ENCODE measurements around the gene CDH23. TPM values are rescaled to one million over a fixed set of nuclear protein-coding genes. Genes with fewer than 3 reads are reported as not detected.

The CDH23 gene
- total and polyA plus RNA-seq, 10 of the 15 experiments (the other 5 are each of a cell fraction or from before 2014, with no cell fraction given), result 0.09 to 0.40 (median 0.15) TPM; not detected in 1

GRCh38 chr10:71683301-71683700, 286.6 kb downstream of the CDH23 start:
- no peaks in the 10 kb centered on the region for H3K36me3 ChIP-seq (ENCODE audit: control insufficient read depth in 2 of 2, insufficient read depth in 2 of 2, low read length in 1 of 2)
- RAD21 ChIA-PET (ENCODE audit: unreplicated experiment), result no interaction called here
- 38% methylated on average over 7 of the region's 7 CpGs for WGBS (ENCODE audit: insufficient coverage, insufficient replicate concordance, low lambda C conversion rate, missing lambda C conversion rate)
- H3K27me3 ChIP-seq (replicated peaks in 1 of 2; ENCODE audit: control insufficient read depth in 2 of 2, insufficient read depth in 2 of 2, low read length in 1 of 2), result no peaks in the 10 kb centered on the region
- in situ Hi-C loops (cut with MboI), result no loop called here
- no peak overlapping the region for H3K27ac ChIP-seq (ENCODE audit: control insufficient read depth, insufficient read depth)
- 0 out of 2 replicates have a peak, but pooled peaks cover 7% of the 10 kb centered on the region for H3K4me1 ChIP-seq (ENCODE audit: control insufficient read depth, insufficient read depth, low read length)
- H4K20me1 ChIP-seq (ENCODE audit: control insufficient read depth, insufficient read depth), result no peaks in the 10 kb centered on the region
- H3K4me3 ChIP-seq, result no peak overlapping the region
- CTCF ChIA-PET, result interaction anchor here (0.7 to 1.6 kb wide), 3 partner anchors 10 to 159 kb away, joined by 3 read pairs; no protein-coding TSS in a partner anchor
- peaks cover 2% of the 10 kb centered on the region; the same call in 1 of the 3 replicates for H3K9me3 ChIP-seq (replicated peaks; ENCODE audit: control insufficient read depth, insufficient read depth, low read length)
- no peak overlapping the region for H2AFZ ChIP-seq (ENCODE audit: control insufficient read depth, low read depth, low read length)
- SMC1A ChIA-PET (ENCODE audit: uncharacterized antibody, unreplicated experiment), result interaction anchor here (0.9 kb wide), 1 partner anchor 9 kb away, joined by 3 read pairs; no protein-coding TSS in a partner anchor
- ATAC-seq (no peak), FAIRE-seq (no peak), DNase-seq (ENCODE audit: low read depth, low spot score) (no peak)
- no peaks in the 10 kb centered on the region for H3K79me2 ChIP-seq (ENCODE audit: control insufficient read depth, insufficient read depth, low read length)
- TF ChIP-seq SREBF2 (IDR thresholded peaks at IDR 0.05; ENCODE audit: low read length), result no peak
- no peak for TF ChIP-seq REST (IDR thresholded peaks at IDR 0.05; ENCODE audit: low read depth, low read length)
- TF ChIP-seq MEF2B (IDR thresholded peaks at IDR 0.05; ENCODE audit: partially characterized antibody, poor library complexity, severe bottlenecking), result no peak
- no peak for TF ChIP-seq FOS (IDR thresholded peaks at IDR 0.05; ENCODE audit: borderline replicate concordance, extremely low read depth, insufficient read length)
- no peak overlapping the region for H3K9ac ChIP-seq (ENCODE audit: control insufficient read depth, insufficient read depth, low read length)
- intact Hi-C loops (cut with micrococcal nuclease; ENCODE audit: unreplicated experiment), result no loop called here
- POLR2A ChIA-PET, result interaction anchor here (1.3 kb wide), 1 partner anchor 11 kb away, joined by 4 read pairs; no protein-coding TSS in a partner anchor
- no peak overlapping the region for H3K4me2 ChIP-seq (ENCODE audit: control insufficient read depth, insufficient read depth)
- BruUV-seq (replicated peaks), result no TSS peak

All from GM12878 (cell line).